ENCODE results near the gene GALNT7.

The GALNT7 gene

DNA sequence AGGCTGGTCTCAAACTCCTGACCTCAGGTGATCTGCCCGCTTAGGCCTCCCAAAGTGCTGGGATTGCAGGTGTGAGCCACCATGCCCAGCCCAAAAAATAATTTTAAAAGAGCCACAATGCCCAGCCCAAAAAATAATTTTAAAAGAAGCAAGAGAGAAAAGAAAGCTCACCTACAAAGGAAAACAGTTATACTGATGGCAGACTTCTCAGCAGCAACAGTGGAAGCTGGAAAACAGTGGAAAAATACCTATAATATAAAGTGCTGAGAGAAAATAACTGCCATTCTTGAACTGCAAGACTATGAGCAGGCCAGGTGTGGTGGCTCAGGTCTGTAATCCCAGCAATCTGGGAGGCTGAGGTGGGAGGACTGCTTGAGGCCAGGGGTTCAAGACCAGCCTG, 178.9 kb downstream of the GALNT7 start:
- DNase-seq (ENCODE audit: low spot score): no peak

- no peak for DNase-seq (ENCODE audit: low spot score)
Measured at GRCh38 chr4:173357939-173358338, 189.3 kb downstream of the GALNT7 start.

- peak; percentile 46 for DNase-seq (ENCODE audit: low spot score)
Measured at GRCh38 chr4:173360587-173361221, 192.1 kb downstream of the GALNT7 start.

- DNase-seq (ENCODE audit: low spot score): no peak
Measured at GRCh38 chr4:173362666-173363065, 194.1 kb downstream of the GALNT7 start.

- no peak for DNase-seq (ENCODE audit: low spot score)
Measured at GRCh38 chr4:173365359-173365996, 196.9 kb downstream of the GALNT7 start.

GRCh38 chr4:173367285-173367684, 198.7 kb downstream of the GALNT7 start:
- DNase-seq (ENCODE audit: low spot score): no peak

- no peak for DNase-seq (ENCODE audit: low spot score)
Measured at GRCh38 chr4:173367946-173368345, 199.3 kb downstream of the GALNT7 start.

DNA sequence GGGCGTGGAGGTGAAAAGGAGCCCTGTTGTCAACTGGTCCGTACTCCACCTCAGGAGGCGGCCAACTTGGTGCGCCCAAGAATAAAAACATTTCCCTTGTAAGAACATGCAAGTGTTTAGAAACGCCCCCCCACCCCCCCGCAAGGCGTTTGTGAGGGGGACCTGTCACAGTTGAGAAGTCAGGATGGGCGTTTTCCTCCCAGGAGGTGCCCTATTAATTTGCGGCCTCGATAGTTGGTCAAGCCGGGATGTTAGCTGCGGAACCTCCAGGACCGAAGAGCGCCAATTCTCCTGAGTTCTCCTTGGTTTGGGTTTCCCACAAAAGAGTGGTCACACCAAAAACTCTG, 201.5 kb downstream of the GALNT7 start:
- peak; percentile 29 for DNase-seq (ENCODE audit: low spot score)

GRCh38 chr4:173370477-173371291, 202.1 kb downstream of the GALNT7 start, which contains the start of gene SAP30:
TSS of gene SAP30 (plus strand) at chr4:173370954. CDS start at chr4:173371183, 229 bp downstream.
- DNase-seq (ENCODE audit: low spot score): peak; percentile 98

- peak; percentile 84 for DNase-seq (ENCODE audit: low spot score)
Measured at GRCh38 chr4:173371292-173372192, 202.9 kb downstream of the GALNT7 start.
